ENCODE measurements around the gene KDSR.

Gene KDSR

GRCh38 chr18:63314062-63314790 is 52.8 kb downstream of the KDSR start:
- CTCF ChIA-PET: no interaction called here
- TF ChIP-seq ZNF384 (IDR thresholded peaks at IDR 0.05) (no peak), TARDBP (IDR thresholded peaks at IDR 0.05) (no peak), NFRKB (IDR thresholded peaks at IDR 0.05) (no peak), FOXA1 (IDR thresholded peaks at IDR 0.05) (no peak)
- DNase-seq (ENCODE audit: extremely low spot score): no peak
- POLR2A ChIA-PET: no interaction called here

GRCh38 chr18:63313396-63313917 is 53.5 kb downstream of the KDSR start:
- POLR2A ChIA-PET: no interaction called here
- CTCF ChIA-PET: interaction anchor here (0.6 kb wide), 1 partner anchor 20 kb away, joined by 3 read pairs; no protein-coding TSS in a partner anchor

GRCh38 chr18:63312737-63313395 is 54.1 kb downstream of the KDSR start:
- no peak for TF ChIP-seq CTBP1 (IDR thresholded peaks at IDR 0.05; ENCODE audit: borderline replicate concordance)
- no peak for TF ChIP-seq SUZ12 (IDR thresholded peaks at IDR 0.05)
- CTCF ChIA-PET: no interaction called here
- no peak for DNase-seq (ENCODE audit: extremely low spot score)
- POLR2A ChIA-PET: no interaction called here

More at GRCh38 chr18:63313396-63313917, 53.5 kb downstream of the KDSR start:
- no peak for DNase-seq (ENCODE audit: extremely low spot score)
- TF ChIP-seq ARNT (IDR thresholded peaks at IDR 0.05) (no peak), LEF1 (IDR thresholded peaks at IDR 0.05; ENCODE audit: borderline replicate concordance) (no peak), BHLHE40 (IDR thresholded peaks at IDR 0.05; ENCODE audit: borderline replicate concordance) (no peak), FOXA1 (IDR thresholded peaks at IDR 0.05) (no peak), ELF4 (IDR thresholded peaks at IDR 0.05) (no peak), L3MBTL2 (conservative IDR thresholded peaks at IDR 0.05) (no peak)

GRCh38 chr18:63312019-63312409 is 55.0 kb downstream of the KDSR start:
- ChIA-PET POLR2A (no interaction called here), CTCF (no interaction called here)
- no peak for TF ChIP-seq HDGF (IDR thresholded peaks at IDR 0.05; ENCODE audit: borderline replicate concordance)
- TF ChIP-seq ELF4 (IDR thresholded peaks at IDR 0.05): no peak
- no peak for TF ChIP-seq NFRKB (IDR thresholded peaks at IDR 0.05)
- TF ChIP-seq BHLHE40 (IDR thresholded peaks at IDR 0.05; ENCODE audit: borderline replicate concordance): no peak
- TF ChIP-seq FOXK2 (IDR thresholded peaks at IDR 0.05): no peak
- no peak for TF ChIP-seq CTBP1 (IDR thresholded peaks at IDR 0.05; ENCODE audit: borderline replicate concordance)
- no peak for TF ChIP-seq FOXA1 (IDR thresholded peaks at IDR 0.05)
- no peak for TF ChIP-seq FOXM1 (IDR thresholded peaks at IDR 0.05; ENCODE audit: borderline replicate concordance)

GRCh38 chr18:63311118-63312018 is 55.6 kb downstream of the KDSR start:
- ChIA-PET CTCF (no interaction called here), POLR2A (no interaction called here)
- TF ChIP-seq ELF4 (IDR thresholded peaks at IDR 0.05) (no peak), FOXK2 (IDR thresholded peaks at IDR 0.05) (no peak), LEF1 (IDR thresholded peaks at IDR 0.05; ENCODE audit: borderline replicate concordance) (no peak)
- no peak for DNase-seq (ENCODE audit: extremely low spot score)

More at GRCh38 chr18:63312019-63312409, 55.0 kb downstream of the KDSR start:
- DNase-seq (ENCODE audit: extremely low spot score): no peak

GRCh38 chr18:63309422-63309821 is 57.6 kb downstream of the KDSR start:
- POLR2A ChIA-PET: no interaction called here
- CTCF ChIA-PET: no interaction called here
- TF ChIP-seq SP1 (IDR thresholded peaks at IDR 0.05): no peak
- no peak for TF ChIP-seq ARNT (IDR thresholded peaks at IDR 0.05)
- TF ChIP-seq L3MBTL2 (conservative IDR thresholded peaks at IDR 0.05): no peak
- TF ChIP-seq ELF4 (IDR thresholded peaks at IDR 0.05): no peak
- no peak for TF ChIP-seq LEF1 (IDR thresholded peaks at IDR 0.05; ENCODE audit: borderline replicate concordance)
- no peak for TF ChIP-seq PKNOX1 (IDR thresholded peaks at IDR 0.05)
- TF ChIP-seq ZNF384 (IDR thresholded peaks at IDR 0.05): no peak
- TF ChIP-seq TARDBP (IDR thresholded peaks at IDR 0.05): no peak
- TF ChIP-seq NFRKB (IDR thresholded peaks at IDR 0.05): no peak
- no peak for TF ChIP-seq FOXK2 (IDR thresholded peaks at IDR 0.05)
- no peak for TF ChIP-seq HDGF (IDR thresholded peaks at IDR 0.05; ENCODE audit: borderline replicate concordance)
- TF ChIP-seq FOXA1 (IDR thresholded peaks at IDR 0.05): no peak
- no peak for TF ChIP-seq SUZ12 (IDR thresholded peaks at IDR 0.05)
- no peak for TF ChIP-seq CTBP1 (IDR thresholded peaks at IDR 0.05; ENCODE audit: borderline replicate concordance)
- TF ChIP-seq FOXM1 (IDR thresholded peaks at IDR 0.05; ENCODE audit: borderline replicate concordance): no peak
- no peak for DNase-seq (ENCODE audit: extremely low spot score)

GRCh38 chr18:63307551-63308200 is 59.3 kb downstream of the KDSR start:
- TF ChIP-seq SP1 (IDR thresholded peaks at IDR 0.05): no peak
- TF ChIP-seq ARNT (IDR thresholded peaks at IDR 0.05): no peak
- no peak for TF ChIP-seq LEF1 (IDR thresholded peaks at IDR 0.05; ENCODE audit: borderline replicate concordance)
- no peak for TF ChIP-seq FOXM1 (IDR thresholded peaks at IDR 0.05; ENCODE audit: borderline replicate concordance)
- no peak for TF ChIP-seq FOXA1 (IDR thresholded peaks at IDR 0.05)
- no peak for TF ChIP-seq SUZ12 (IDR thresholded peaks at IDR 0.05)
- TF ChIP-seq ZNF384 (IDR thresholded peaks at IDR 0.05): no peak
- TF ChIP-seq HDGF (IDR thresholded peaks at IDR 0.05; ENCODE audit: borderline replicate concordance): no peak
- no peak for TF ChIP-seq PKNOX1 (IDR thresholded peaks at IDR 0.05)
- no peak for TF ChIP-seq ELF4 (IDR thresholded peaks at IDR 0.05)
- TF ChIP-seq NFRKB (IDR thresholded peaks at IDR 0.05): no peak
- no peak for TF ChIP-seq BHLHE40 (IDR thresholded peaks at IDR 0.05; ENCODE audit: borderline replicate concordance)
- no peak for TF ChIP-seq FOXK2 (IDR thresholded peaks at IDR 0.05)
- TF ChIP-seq TARDBP (IDR thresholded peaks at IDR 0.05): no peak
- no peak for TF ChIP-seq CTBP1 (IDR thresholded peaks at IDR 0.05; ENCODE audit: borderline replicate concordance)
- TF ChIP-seq L3MBTL2 (conservative IDR thresholded peaks at IDR 0.05): no peak
- POLR2A ChIA-PET: no interaction called here
- DNase-seq (ENCODE audit: extremely low spot score): no peak
- CTCF ChIA-PET: interaction anchor here (2.8 kb wide), 1 partner anchor 10 kb away, joined by 11 read pairs; no protein-coding TSS in a partner anchor

Measured in HEK293T (cell line).